HG02623 (cell line): Measurements from ENCODE around the gene JAKMIP1.

Experiments used
- ATAC-seq: cut with Tn5 transposase; IDR thresholded peaks from one replicate; pipeline ENCODE4 v1.9.1; 2021; ENCODE audit warnings: moderate library complexity; ENCODE audit not compliant: unreplicated experiment

Gene JAKMIP1

DNA sequence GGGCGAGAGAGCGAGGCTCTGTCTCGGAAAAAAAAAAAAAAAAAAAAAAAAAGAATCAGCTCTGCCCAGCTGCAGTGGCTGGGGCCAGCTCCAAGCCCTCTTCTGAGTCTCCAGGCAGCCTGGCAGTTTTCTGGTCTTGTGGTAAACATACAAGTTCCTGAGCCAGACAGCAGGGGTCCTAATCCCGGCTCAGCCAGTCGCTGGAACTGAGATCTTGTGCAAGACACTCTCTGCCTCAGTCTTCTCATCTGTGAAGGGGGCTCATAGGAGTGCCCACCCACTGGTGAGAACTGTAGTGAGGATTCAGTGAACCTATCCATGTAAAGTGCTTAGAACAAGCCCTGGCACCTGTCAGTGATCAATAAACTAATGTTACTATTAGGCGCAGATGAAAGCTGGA is 223.9 kb downstream of the JAKMIP1 start:
- ATAC-seq, result no peak
